GM19238 (cell line): Measurements from ENCODE around the gene ANKRD44.

ENCODE experiments used
- DNase-seq: peaks from one replicate; pipeline ENCODE4 v3.0.0; 2011; ENCODE audit warnings: low spot score; ENCODE audit not compliant: insufficient read length

ANKRD44 gene

DNA sequence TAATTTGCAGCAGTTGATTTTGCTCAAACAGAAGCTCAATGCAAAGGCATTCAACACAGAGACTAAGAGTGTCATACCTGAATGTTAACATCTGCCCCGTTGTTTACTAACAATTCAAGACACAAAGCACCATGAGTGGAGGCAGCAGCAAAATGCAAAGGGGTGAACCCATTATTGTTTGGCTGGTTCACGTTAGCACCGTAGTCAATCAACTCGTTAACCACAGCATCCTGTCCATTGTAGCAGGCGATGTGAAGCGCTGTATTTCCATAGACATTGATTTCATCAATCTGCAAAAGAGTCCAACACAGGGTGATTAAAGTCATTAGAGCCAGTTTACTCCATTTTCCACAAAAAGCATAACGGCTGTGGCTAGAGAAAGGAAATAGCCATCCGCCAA is 189.3 kb downstream of the ANKRD44 start:
- DNase-seq = no peak

DNA sequence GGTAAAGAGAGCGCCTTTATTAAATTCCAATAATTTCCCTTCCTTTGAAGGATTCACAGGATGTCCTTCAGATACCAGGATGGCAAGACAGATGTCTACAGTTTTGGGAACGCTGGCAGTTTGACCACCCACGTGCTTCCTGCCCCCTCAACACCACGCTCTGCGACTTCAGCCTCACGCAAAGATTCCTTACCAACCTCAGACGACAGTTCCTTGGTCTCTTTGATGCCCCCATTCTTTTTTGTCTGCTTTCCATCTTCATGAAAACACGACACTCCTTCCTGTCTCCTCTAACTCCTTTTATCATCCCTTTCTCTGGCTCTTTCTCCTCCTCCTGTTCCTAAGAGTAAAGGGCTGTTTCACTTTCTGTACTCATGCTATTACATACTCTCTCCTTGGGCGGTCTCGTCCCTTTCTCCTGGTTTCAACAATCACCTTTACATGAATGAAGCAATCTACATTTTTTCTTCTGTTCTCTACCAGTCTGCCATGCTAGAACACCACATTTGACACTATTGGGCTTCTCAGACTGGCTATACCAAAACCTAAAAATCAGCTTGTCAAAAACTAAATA is 194.2 kb downstream of the ANKRD44 start:
- DNase-seq = no peak

DNA sequence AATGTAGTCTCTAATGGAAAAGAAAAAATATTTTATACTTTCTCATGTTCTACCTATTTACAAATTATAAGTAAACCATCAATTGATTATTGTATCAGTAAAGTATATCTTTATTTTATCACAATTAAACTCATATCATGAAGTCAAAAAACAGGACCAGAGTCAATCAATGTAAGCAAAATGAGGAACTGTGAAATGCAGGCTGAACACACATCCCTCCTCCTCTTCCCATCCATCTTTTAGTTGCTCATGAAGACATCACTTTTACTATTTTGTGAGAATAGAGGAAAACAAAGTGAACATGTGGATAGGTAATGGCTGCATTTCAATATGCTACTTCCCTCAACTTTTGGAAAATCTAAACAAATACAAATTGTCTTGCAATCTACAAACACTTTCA is 195.3 kb downstream of the ANKRD44 start:
- DNase-seq = no peak

DNA sequence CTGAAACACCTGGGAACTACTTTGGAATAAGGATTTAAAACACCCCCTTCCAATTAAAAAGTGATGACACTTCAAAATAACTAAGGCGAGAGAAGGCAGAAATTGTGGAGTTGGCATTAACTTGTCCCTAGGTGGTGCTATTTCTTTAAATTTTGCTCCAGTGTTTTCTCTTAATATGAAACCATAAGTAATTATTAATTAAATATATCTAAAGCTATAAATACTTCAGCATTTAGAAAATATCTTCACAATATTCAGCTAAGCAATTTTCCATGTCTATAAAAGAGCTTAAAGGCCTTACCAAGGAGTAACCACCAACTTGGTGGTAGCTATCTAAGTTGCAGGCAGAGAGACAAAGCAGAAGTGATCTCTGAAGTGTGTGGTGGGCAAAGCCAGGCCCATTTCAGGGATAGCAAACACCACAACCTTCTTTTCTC is 197.3 kb downstream of the ANKRD44 start:
- no peak for DNase-seq

GRCh38 chr2:197109326-197109725 is 201.3 kb downstream of the ANKRD44 start:
- DNase-seq = no peak

DNA sequence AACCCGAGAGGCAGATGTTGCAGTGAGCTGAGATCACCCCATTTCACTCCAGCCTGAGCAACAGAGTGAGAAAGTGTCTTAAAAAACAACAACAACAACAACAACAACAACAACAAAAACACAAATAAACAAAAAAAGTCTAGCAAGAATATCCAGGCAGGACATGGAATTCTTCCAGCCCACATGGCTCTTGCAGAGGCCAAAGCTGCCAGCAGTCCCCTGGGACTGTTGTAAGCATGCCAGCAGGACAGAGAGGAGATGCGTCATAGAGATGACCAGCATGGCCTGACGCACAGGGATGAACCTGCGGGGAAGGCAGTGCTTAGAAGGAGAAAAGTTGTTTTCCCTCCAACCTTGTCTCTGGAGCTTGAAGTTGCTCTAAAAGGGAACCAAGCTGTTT is 201.8 kb downstream of the ANKRD44 start:
- DNase-seq = no peak

DNA sequence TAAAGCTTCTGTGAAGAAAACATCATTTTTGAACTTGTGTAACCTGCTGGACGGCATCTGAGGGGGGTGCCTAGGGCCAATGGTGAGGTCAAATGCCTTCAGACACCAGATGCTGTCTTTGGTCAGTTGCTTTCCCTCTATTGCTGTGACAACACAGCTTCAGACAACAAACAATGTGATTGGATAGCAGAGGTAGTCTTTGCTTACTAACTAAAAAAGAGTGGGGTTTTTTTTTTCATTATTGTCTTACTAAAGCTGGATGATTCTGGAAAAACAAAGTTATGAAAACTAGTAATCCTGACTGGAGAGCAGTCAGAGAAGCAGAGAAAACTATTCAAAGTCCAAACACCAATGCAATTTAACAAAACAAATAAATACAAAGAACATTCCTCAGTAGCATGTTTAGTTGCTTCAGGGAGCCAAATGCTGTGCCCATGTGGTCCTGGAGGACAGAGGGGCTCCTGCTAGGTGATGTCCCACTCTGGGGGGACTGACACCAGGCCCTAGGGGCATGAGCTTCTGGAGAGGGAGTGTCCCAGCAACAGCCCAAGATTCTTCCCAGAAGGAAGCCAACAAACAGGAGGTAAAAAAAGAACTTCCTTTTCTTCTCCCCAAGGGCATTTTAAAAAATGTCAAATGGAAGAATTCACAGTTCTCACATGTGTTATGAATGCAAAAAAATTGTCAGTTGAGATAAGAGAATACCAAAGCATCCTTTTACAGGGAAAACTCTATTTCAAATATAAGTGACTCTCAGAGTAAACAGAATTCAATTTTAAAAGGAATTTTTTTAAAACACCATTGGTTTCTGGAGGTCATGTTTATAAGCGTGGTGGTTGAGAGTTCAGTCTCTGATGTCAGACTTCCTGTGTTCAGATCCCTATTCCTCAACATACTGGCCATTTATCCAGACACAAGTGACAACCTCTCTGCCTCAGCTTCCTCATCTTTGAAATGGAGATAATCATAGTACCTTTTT is 203.0 kb downstream of the ANKRD44 start:
- no peak for DNase-seq

- no peak for DNase-seq
Observed at GRCh38 chr2:197103363-197103762, 207.2 kb downstream of the ANKRD44 start.

GRCh38 chr2:197102231-197102630 is 208.3 kb downstream of the ANKRD44 start:
- DNase-seq = no peak

GRCh38 chr2:197101519-197101918 is 209.1 kb downstream of the ANKRD44 start:
- DNase-seq = no peak

GRCh38 chr2:197097578-197098366 is 212.8 kb downstream of the ANKRD44 start:
- no peak for DNase-seq

GRCh38 chr2:197096649-197097048 is 213.9 kb downstream of the ANKRD44 start:
- DNase-seq = no peak

DNA sequence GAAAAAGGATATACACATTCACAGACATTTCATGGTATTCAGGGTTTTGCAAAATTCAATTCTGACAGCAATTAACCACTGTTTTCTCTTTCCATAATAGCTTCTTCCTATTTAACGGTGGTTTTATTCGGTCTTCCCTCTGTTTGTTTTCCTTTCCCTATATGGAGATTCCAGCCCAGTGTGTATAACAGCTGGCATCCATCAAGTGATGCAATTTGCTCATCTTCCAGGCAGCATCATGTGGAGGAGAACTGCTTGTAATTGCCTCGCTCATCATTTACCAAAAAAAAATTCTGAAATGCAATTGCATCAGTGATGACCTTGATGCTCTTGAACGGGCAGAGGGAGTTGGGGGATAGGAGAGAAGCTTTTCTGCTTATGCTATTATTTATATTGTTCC is 218.1 kb downstream of the ANKRD44 start:
- no peak for DNase-seq

GRCh38 chr2:197090742-197091367 is 219.7 kb downstream of the ANKRD44 start:
- no peak for DNase-seq

- no peak for DNase-seq
Observed at GRCh38 chr2:197089655-197090054, 220.9 kb downstream of the ANKRD44 start.

- DNase-seq = no peak
Observed at GRCh38 chr2:197088694-197089093, 221.9 kb downstream of the ANKRD44 start.

- DNase-seq = no peak
Observed at GRCh38 chr2:197086500-197086899, 224.1 kb downstream of the ANKRD44 start.

- DNase-seq = no peak
Observed at GRCh38 chr2:197085665-197086064, 224.9 kb downstream of the ANKRD44 start.

DNA sequence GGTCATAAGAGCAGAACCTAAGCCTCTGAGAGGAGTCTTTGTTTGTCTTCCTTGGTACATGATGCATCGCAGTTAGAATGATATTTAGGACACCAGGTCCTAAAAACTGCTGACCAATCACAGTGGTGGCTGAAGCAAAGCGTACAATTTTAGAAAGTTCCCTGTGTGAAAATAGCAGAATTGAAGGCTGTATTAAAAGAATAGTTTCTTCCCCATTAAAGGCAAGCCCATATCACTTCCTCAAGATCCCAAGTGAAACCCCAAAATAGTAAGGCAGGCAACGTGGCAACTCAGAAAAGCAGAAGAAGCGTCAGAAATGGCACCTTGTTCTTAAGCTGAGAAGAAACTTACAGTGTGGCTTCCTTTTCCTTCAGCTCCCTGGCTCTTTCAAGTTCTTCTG is 229.3 kb downstream of the ANKRD44 start:
- no peak for DNase-seq

DNA sequence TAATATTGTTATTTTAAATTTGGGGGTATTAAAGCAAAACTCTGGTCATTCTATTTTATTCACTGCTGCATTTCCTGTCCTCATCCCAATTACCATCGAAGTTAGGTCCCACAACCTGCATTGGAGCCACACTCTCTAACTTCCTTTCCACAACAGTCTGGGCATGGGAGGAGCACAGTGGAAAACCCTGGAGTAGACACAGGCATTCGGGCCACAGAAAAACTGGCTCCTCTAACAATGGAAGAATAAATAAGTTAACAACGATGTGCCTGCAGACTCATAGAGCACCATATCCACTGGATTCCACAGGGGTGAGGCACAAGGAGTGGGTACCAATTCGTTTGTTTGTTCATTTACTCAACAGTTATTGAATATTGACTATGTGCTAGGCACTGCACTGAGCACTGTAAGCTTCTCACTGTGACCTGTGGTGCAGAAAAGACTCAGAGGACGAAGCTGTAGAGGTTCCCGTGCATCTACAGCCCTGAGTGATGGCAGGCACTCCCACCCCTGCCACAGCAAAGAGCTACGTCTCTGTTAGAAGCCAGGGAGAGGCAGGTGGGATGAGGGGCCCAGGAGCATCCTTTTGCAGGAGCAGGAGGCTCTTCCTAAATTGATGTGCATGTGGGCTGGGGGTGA is 229.9 kb downstream of the ANKRD44 start:
- no peak for DNase-seq
